ENCODE data around the gene CCNF. TPM values are rescaled to one million over a fixed set of nuclear protein-coding genes. Genes with fewer than 3 reads are reported as not detected.

CCNF gene
- total RNA-seq, 2 experiments from 2014 or later: 99.3 to 101 TPM

GRCh38 chr16:2451851-2452320 lies 22.6 kb downstream of the CCNF start:
- POLR2A ChIA-PET: no interaction called here
- Mint-ChIP-seq H3K27me3 (no peaks in the 10 kb centered on the region), H3K4me1 (no peaks in the 10 kb centered on the region), H3K4me3 (no peak overlapping the region), H3K27ac (no peak overlapping the region), H3K36me3 (ENCODE audit: low read depth) (peaks cover 60% of the 10 kb centered on the region), H3K9me3 (no peaks in the 10 kb centered on the region)
- CTCF ChIA-PET: no interaction called here
- no peak for DNase-seq

DNA sequence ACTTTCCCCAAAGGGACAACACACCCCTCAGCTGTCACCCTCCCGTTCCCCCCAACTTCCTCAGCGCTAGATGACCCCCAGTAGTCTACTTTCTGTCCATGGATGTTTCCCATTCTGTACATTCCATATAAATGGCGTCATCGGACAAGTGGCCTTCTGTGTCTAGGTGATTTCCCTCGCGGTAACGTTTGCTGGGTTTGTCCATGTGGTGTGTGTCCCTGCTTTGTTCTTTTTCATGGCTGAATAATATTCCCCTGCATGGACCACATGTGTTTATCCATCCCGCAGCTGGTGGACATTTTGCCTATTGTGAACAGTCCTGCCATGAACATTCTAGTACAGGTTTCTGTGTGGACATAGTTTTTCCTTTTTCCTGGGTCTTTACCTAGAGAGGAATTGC lies 23.4 kb downstream of the CCNF start:
- peaks cover 65% of the 10 kb centered on the region for H3K36me3 Mint-ChIP-seq (ENCODE audit: low read depth)
- peaks cover under 1% of the 10 kb centered on the region for H3K4me1 Mint-ChIP-seq
- no peak for DNase-seq

GRCh38 chr16:2455081-2455845 lies 26.0 kb downstream of the CCNF start:
- H3K4me1 Mint-ChIP-seq: peaks cover 14% of the 10 kb centered on the region
- POLR2A ChIA-PET: no interaction called here
- peak overlapping the region; percentile 36 for H3K27ac Mint-ChIP-seq
- H3K36me3 Mint-ChIP-seq (ENCODE audit: low read depth): peaks cover 51% of the 10 kb centered on the region
- CTCF ChIA-PET: interaction anchor here (1.1 kb wide), 2 partner anchors 8 to 14 kb away, joined by 3 read pairs; no protein-coding TSS in a partner anchor
- H3K4me3 Mint-ChIP-seq: no peak overlapping the region
- no peaks in the 10 kb centered on the region for H3K9me3 Mint-ChIP-seq
- no peaks in the 10 kb centered on the region for H3K27me3 Mint-ChIP-seq
- no peak for DNase-seq

More for the DNA sequence above, 23.4 kb downstream of the CCNF start:
- H3K27ac Mint-ChIP-seq: no peak overlapping the region
- H3K27me3 Mint-ChIP-seq: no peaks in the 10 kb centered on the region
- H3K4me3 Mint-ChIP-seq: no peak overlapping the region
- CTCF ChIA-PET: interaction anchor here (0.8 kb wide), 1 partner anchor 14 kb away, joined by 3 read pairs; no protein-coding TSS in a partner anchor
- POLR2A ChIA-PET: no interaction called here
- H3K9me3 Mint-ChIP-seq: no peaks in the 10 kb centered on the region

DNA sequence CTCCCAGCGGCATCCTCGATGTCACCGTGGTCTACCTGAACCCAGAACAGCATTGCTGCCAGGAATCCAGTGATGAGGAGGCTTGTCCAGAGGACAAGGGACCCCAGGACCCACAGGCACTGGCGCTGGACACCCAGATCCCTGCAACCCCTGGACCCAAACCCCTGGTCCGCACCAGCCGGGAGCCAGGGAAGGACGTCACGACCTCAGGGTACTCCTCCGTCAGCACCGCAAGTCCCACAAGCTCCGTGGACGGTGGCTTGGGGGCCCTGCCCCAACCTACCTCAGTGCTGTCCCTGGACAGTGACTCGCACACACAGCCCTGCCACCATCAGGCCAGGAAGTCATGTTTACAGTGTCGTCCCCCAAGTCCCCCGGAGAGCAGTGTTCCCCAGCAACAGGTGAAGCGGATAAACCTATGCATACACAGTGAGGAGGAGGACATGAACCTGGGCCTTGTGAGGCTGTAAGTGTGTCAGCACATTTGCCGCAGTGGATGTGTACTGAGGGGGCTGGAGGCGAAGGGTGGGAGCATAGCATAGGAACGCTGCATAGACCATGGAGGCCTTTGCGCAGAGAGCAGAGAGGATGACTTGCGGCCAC lies 27.4 kb downstream of the CCNF start:
- peaks cover 17% of the 10 kb centered on the region for H3K4me1 Mint-ChIP-seq
- peaks cover 44% of the 10 kb centered on the region for H3K36me3 Mint-ChIP-seq (ENCODE audit: low read depth)
- H3K9me3 Mint-ChIP-seq: no peaks in the 10 kb centered on the region
- CTCF ChIA-PET: interaction anchor here (1.0 kb wide), 2 partner anchors 16 to 28 kb away, joined by 3 read pairs; no protein-coding TSS in a partner anchor
- H3K27ac Mint-ChIP-seq: no peak overlapping the region
- no peaks in the 10 kb centered on the region for H3K27me3 Mint-ChIP-seq
- H3K4me3 Mint-ChIP-seq: no peak overlapping the region
- POLR2A ChIA-PET: no interaction called here
- no peak for DNase-seq

- no peaks in the 10 kb centered on the region for H3K9me3 Mint-ChIP-seq
- ChIA-PET CTCF (interaction anchor here (1.0 kb wide), 2 partner anchors 16 to 29 kb away, joined by 3 read pairs; no protein-coding TSS in a partner anchor), POLR2A (no interaction called here)
- no peak for DNase-seq
- H3K36me3 Mint-ChIP-seq (ENCODE audit: low read depth): peaks cover 39% of the 10 kb centered on the region
- no peak overlapping the region for H3K4me3 Mint-ChIP-seq
- H3K4me1 Mint-ChIP-seq: peaks cover 17% of the 10 kb centered on the region
- H3K27ac Mint-ChIP-seq: no peak overlapping the region
- no peaks in the 10 kb centered on the region for H3K27me3 Mint-ChIP-seq
Observed at GRCh38 chr16:2457267-2457666, 28.0 kb downstream of the CCNF start.

GRCh38 chr16:2457946-2458345 lies 28.7 kb downstream of the CCNF start:
- ChIA-PET POLR2A (no interaction called here), CTCF (interaction anchor here (1.4 kb wide), 1 partner anchor 28 kb away, joined by 4 read pairs; no protein-coding TSS in a partner anchor)
- Mint-ChIP-seq H3K27ac (no peak overlapping the region), H3K4me1 (peaks cover 17% of the 10 kb centered on the region), H3K27me3 (no peaks in the 10 kb centered on the region), H3K4me3 (no peak overlapping the region), H3K36me3 (ENCODE audit: low read depth) (peaks cover 32% of the 10 kb centered on the region), H3K9me3 (no peaks in the 10 kb centered on the region)
- no peak for DNase-seq

DNA sequence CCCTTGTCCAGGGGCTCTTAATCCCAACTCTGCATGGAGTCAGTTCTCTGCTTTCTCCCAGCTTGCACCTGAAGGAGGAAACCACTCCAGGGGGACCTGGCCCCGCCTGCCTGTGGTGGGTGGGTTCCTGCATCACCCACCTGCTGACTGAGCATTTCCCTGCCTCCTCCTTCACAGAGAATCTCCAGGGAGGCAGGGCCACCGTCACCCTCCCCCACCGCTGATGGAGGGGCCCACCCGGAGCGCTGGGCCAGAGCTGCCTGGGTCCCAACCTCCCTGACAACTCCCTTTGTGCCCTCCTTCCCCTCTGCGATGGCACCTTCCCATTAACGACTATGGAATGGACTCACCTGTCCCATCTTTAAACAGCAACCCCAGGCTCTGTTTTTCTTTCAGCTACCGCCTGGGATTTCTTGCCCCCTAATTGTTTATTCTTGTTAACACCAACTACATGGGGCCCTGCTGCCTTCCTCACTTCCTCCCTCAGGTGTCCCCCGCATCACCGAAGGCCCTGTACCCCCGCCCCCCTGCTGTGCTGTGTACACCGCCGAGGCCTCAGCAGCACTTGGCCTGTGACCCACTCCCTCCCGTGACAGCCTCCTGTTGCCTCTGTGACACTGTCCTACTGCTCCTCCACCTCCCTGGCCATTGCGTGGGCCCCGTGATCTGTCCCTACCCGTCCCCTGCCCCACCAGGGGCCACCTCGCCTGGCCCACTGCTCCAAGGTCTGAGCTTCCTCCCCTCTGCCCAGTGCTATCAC lies 29.8 kb downstream of the CCNF start:
- Mint-ChIP-seq H3K27me3 (no peaks in the 10 kb centered on the region), H3K4me1 (peaks cover 18% of the 10 kb centered on the region), H3K9me3 (no peaks in the 10 kb centered on the region), H3K36me3 (ENCODE audit: low read depth) (peaks cover 22% of the 10 kb centered on the region), H3K27ac (peak overlapping the region; percentile 92), H3K4me3 (peak overlapping the region; percentile 79)
- POLR2A ChIA-PET: interaction anchor here (0.6 to 0.7 kb wide), 2 partner anchors 245 to 303 kb away, joined by 3 read pairs; partner anchors contain the start of gene PGP
- CTCF ChIA-PET: interaction anchor here (1.1 to 1.7 kb wide), 3 partner anchors 19 to 42 kb away, joined by 4 to 5 read pairs (median 4); no protein-coding TSS in a partner anchor
- no peak for DNase-seq

GRCh38 chr16:2459647-2460390 lies 30.6 kb downstream of the CCNF start, which contains the start of gene TEDC2:
Gene TEDC2 (plus strand): TSS chr16:2460109. CDS start chr16:2460145, 36 bp downstream.
- Mint-ChIP-seq H3K27me3 (no peaks in the 10 kb centered on the region), H3K27ac (peak within 1 kb of the TSS; percentile 92), H3K4me1 (peaks cover 18% of the 10 kb centered on the region), H3K4me3 (peak within 1 kb of the TSS; percentile 79), H3K9me3 (no peaks in the 10 kb centered on the region), H3K36me3 (ENCODE audit: low read depth) (peaks cover 22% of the 10 kb centered on the region)
- DNase-seq: peak; percentile 98
- ChIA-PET CTCF (interaction anchor here (1.1 to 1.7 kb wide), 3 partner anchors 20 to 41 kb away, joined by 3 to 5 read pairs (median 4); no protein-coding TSS in a partner anchor), POLR2A (interaction anchor here (0.6 to 0.7 kb wide), 2 partner anchors 245 to 304 kb away, joined by 3 read pairs; partner anchors contain the start of gene PGP)

GRCh38 chr16:2460391-2460713 lies 31.1 kb downstream of the CCNF start:
- Mint-ChIP-seq H3K4me1 (peaks cover 18% of the 10 kb centered on the region), H3K4me3 (peak overlapping the region; percentile 79), H3K27ac (no peak overlapping the region), H3K27me3 (no peaks in the 10 kb centered on the region), H3K36me3 (ENCODE audit: low read depth) (peaks cover 18% of the 10 kb centered on the region), H3K9me3 (no peaks in the 10 kb centered on the region)
- POLR2A ChIA-PET: no interaction called here
- no peak for DNase-seq
- CTCF ChIA-PET: interaction anchor here (1.1 to 1.7 kb wide), 3 partner anchors 20 to 41 kb away, joined by 3 to 5 read pairs (median 4); no protein-coding TSS in a partner anchor

- peaks cover 16% of the 10 kb centered on the region for H3K36me3 Mint-ChIP-seq (ENCODE audit: low read depth)
- ChIA-PET CTCF (interaction anchor here (1.1 to 1.7 kb wide), 3 partner anchors 9 to 40 kb away, joined by 3 to 5 read pairs (median 3); no protein-coding TSS in a partner anchor), POLR2A (no interaction called here)
- H3K4me3 Mint-ChIP-seq: peak overlapping the region; percentile 63
- H3K4me1 Mint-ChIP-seq: peaks cover 18% of the 10 kb centered on the region
- H3K9me3 Mint-ChIP-seq: no peaks in the 10 kb centered on the region
- no peak for DNase-seq
- H3K27ac Mint-ChIP-seq: no peak overlapping the region
- no peaks in the 10 kb centered on the region for H3K27me3 Mint-ChIP-seq
Observed at GRCh38 chr16:2460916-2461315, 31.7 kb downstream of the CCNF start.

GRCh38 chr16:2462031-2462866 lies 33.0 kb downstream of the CCNF start:
- Mint-ChIP-seq H3K9me3 (no peaks in the 10 kb centered on the region), H3K27ac (no peak overlapping the region), H3K36me3 (ENCODE audit: low read depth) (peaks cover 6% of the 10 kb centered on the region), H3K4me3 (no peak overlapping the region), H3K27me3 (peaks cover 7% of the 10 kb centered on the region), H3K4me1 (peaks cover 19% of the 10 kb centered on the region)
- ChIA-PET POLR2A (no interaction called here), CTCF (interaction anchor here (1.4 kb wide), 1 partner anchor 8 kb away, joined by 3 read pairs; no protein-coding TSS in a partner anchor)
- DNase-seq: no peak

Data from activated CD4-positive, alpha-beta T cell treated with anti-CD3 and anti-CD28 coated beads, Interleukin-2, amount 10 ng/mL, durations not matched to agents 7 days and 5 days (primary cell).